ENCODE results near the gene ARMC5.

- TF ChIP-seq EZH2 (IDR thresholded peaks at IDR 0.05; ENCODE audit: insufficient read depth, poor library complexity, severe bottlenecking) = no peak
- TF ChIP-seq EZH2phosphoT487 (IDR thresholded peaks at IDR 0.05; ENCODE audit: insufficient read depth, low read depth) = no peak
Measured at GRCh38 chr16:31438414-31438813, 20.9 kb upstream of the ARMC5 start.
